ENCODE data around the gene NALF2. TPM values are rescaled to one million over a fixed set of nuclear protein-coding genes. Genes with fewer than 3 reads are reported as not detected.

The NALF2 gene
- total RNA-seq, 1 experiment from 2014 or later = 2.3 TPM

DNA sequence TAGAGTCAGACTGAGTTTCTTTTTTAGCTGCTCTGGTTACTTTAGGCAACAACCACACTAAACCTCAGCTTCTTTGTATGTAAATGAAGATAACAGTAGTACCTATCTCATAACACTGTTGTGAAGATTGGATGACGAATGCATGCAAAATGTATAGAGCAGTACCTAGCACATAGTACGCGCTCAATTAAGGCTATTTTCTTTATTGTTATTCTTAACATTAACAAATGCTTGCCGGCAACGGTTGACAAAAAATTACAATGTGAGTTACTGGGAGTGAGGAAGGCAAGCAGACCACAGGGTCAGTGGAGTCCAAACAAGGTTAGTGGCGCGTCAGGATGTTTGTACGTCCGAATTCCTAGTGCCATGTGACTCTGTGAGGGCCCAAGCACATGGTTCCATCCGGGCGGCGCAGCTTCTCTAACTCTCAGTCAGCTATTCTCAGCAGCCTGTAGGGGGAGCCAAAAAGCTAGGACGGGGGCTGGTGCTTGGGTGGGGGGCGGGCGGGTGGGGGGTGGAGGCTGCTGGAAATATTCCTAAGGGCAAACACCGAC lies 821 bp upstream of the NALF2 start:
- ChIA-PET CTCF (interaction anchor here (0.6 kb wide), 1 partner anchor 9 kb away, joined by 5 read pairs; no protein-coding TSS in a partner anchor), POLR2A (ENCODE audit: low non-redundant PET) (no interaction called here)
- Histone ChIP-seq H3K36me3 (ENCODE audit: insufficient read depth, low read length, poor library complexity, severe bottlenecking) (no peaks in the 10 kb centered on the region), H3K4me1 (ENCODE audit: insufficient read depth, low read length, poor library complexity, severe bottlenecking) (no peaks in the 10 kb centered on the region), H3K27ac (ENCODE audit: low read depth, low read length, poor library complexity, severe bottlenecking) (no peak overlapping the region), H3K27me3 (replicated peaks; ENCODE audit: insufficient read depth, low read depth, low read length, poor library complexity) (no peaks in the 10 kb centered on the region), H3K4me3 (ENCODE audit: low read depth, low read length, poor library complexity, severe bottlenecking) (peak overlapping the region; percentile 49), H3K9me3 (ENCODE audit: low read depth, low read length, poor library complexity, severe bottlenecking) (no peaks in the 10 kb centered on the region)
- DNase-seq (ENCODE audit: low spot score) = peak; percentile 49
- TF ChIP-seq, protein P1, sequence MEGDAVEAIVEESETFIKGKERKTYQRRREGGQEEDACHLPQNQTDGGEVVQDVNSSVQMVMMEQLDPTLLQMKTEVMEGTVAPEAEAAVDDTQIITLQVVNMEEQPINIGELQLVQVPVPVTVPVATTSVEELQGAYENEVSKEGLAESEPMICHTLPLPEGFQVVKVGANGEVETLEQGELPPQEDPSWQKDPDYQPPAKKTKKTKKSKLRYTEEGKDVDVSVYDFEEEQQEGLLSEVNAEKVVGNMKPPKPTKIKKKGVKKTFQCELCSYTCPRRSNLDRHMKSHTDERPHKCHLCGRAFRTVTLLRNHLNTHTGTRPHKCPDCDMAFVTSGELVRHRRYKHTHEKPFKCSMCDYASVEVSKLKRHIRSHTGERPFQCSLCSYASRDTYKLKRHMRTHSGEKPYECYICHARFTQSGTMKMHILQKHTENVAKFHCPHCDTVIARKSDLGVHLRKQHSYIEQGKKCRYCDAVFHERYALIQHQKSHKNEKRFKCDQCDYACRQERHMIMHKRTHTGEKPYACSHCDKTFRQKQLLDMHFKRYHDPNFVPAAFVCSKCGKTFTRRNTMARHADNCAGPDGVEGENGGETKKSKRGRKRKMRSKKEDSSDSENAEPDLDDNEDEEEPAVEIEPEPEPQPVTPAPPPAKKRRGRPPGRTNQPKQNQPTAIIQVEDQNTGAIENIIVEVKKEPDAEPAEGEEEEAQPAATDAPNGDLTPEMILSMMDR (conservative IDR thresholded peaks at IDR 0.05; ENCODE audit: low read depth, low read length) = 0 out of 2 replicates have a peak, but pooled peaks have one; percentile 19
- TF ChIP-seq EZH2 (IDR thresholded peaks at IDR 0.05; ENCODE audit: borderline replicate concordance, low read depth, low read length, poor library complexity, severe bottlenecking) = no peak
- intact Hi-C loops (cut with micrococcal nuclease; ENCODE audit: unreplicated experiment) = loop anchor here (10.0 kb wide), 1 partner anchor 591 kb away; no protein-coding TSS in a partner anchor
- no TSS peak for BruUV-seq (replicated peaks)

DNA sequence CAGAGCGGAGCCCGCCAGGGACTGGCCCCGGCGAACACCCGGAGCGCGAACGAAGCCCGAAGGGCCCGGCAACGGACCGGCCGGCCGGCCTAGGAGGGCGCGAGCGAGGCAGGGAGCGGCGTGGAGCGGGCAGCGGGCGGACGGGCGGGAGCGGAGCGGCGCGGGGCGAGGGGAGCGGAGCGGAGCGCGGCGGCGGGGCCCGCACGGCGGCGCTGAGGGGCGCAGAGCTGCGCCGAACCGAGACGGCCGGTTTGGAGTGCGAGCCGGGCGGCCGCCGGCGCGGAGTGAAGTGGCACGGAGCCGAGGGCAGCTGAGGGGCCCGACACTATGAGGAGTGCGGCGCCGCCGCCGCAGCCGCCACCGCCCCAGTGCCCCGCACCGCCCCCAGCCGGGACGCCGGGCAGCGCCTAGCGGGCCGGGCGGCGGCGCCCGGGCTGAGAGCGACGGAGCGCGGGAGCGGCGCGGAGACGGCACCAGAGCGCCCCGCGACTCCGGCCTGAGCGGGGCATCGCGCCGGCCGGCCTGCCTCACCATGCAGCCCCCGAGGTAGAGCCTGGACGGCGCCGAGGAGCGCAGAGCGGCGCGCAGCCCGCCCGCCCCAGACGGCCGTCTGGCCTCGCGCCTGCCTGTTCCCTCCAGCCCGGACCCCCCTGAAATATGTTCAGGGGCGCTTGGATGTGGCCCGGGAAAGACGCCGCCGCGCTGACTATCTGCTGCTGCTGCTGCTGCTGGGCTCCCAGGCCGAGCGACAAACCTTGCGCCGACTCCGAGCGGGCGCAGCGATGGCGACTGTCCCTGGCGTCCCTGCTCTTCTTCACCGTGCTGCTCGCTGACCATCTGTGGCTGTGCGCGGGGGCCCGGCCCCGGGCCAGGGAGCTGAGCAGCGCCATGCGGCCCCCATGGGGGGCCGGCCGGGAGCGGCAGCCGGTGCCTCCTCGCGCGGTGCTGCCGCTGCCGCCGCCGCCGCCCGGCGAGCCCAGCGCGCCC lies 793 bp downstream of the NALF2 start:
- Histone ChIP-seq H3K27ac (ENCODE audit: low read depth, low read length, poor library complexity, severe bottlenecking) (no peak overlapping the region), H3K36me3 (ENCODE audit: insufficient read depth, low read length, poor library complexity, severe bottlenecking) (no peaks in the 10 kb centered on the region), H3K9me3 (ENCODE audit: low read depth, low read length, poor library complexity, severe bottlenecking) (no peaks in the 10 kb centered on the region), H3K4me3 (ENCODE audit: low read depth, low read length, poor library complexity, severe bottlenecking) (peak overlapping the region; percentile 49), H3K27me3 (replicated peaks; ENCODE audit: insufficient read depth, low read depth, low read length, poor library complexity) (no peaks in the 10 kb centered on the region), H3K4me1 (ENCODE audit: insufficient read depth, low read length, poor library complexity, severe bottlenecking) (no peaks in the 10 kb centered on the region)
- TF ChIP-seq, protein P1 (conservative IDR thresholded peaks at IDR 0.05; ENCODE audit: low read depth, low read length) = no peak
- no peak for TF ChIP-seq EZH2 (IDR thresholded peaks at IDR 0.05; ENCODE audit: borderline replicate concordance, low read depth, low read length, poor library complexity, severe bottlenecking)
- intact Hi-C loops (cut with micrococcal nuclease; ENCODE audit: unreplicated experiment) = loop anchor here (10.0 kb wide), 1 partner anchor 590 kb away; no protein-coding TSS in a partner anchor
- ChIA-PET POLR2A (ENCODE audit: low non-redundant PET) (no interaction called here), CTCF (no interaction called here)
- DNase-seq (ENCODE audit: low spot score) = no peak
- no TSS peak for BruUV-seq (replicated peaks)

DNA sequence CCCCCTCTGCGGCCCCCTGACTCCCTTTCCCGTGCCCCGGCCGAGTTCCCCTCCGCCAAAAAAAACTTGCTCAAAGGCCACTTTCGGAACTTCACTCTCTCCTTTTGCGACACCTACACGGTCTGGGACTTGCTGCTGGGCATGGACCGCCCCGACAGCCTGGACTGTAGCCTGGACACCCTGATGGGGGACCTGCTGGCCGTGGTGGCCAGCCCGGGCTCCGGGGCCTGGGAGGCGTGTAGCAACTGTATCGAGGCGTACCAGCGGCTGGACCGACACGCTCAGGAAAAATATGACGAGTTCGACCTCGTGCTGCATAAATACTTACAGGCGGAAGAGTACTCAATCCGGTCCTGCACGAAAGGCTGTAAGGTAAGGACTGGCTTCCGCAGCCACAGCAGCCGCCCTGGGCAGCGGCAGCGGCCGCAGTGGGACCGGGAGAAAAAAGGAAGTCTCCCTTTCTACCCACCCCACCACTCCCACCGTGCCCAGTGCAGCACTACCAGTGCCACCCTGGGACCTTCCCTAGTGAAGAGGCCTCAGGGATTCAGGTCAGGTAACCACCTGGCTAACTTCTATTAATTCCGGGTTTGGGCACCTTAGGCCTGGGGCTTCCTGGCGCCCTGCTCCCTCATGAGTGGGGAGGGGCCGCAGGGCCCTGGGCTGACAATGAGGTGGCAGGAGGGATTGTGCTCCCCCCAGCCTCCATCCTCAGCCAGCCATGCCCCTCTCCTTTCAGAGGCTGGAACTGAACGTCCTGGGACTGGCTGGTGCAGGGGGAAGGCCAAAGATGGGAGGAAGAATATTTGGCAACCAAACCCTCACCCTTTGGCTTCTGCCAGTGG lies 1.9 kb downstream of the NALF2 start:
- Histone ChIP-seq H3K27me3 (replicated peaks; ENCODE audit: insufficient read depth, low read depth, low read length, poor library complexity) (no peaks in the 10 kb centered on the region), H3K4me3 (ENCODE audit: low read depth, low read length, poor library complexity, severe bottlenecking) (no peak overlapping the region), H3K9me3 (ENCODE audit: low read depth, low read length, poor library complexity, severe bottlenecking) (no peaks in the 10 kb centered on the region), H3K36me3 (ENCODE audit: insufficient read depth, low read length, poor library complexity, severe bottlenecking) (no peaks in the 10 kb centered on the region), H3K27ac (ENCODE audit: low read depth, low read length, poor library complexity, severe bottlenecking) (no peak overlapping the region), H3K4me1 (ENCODE audit: insufficient read depth, low read length, poor library complexity, severe bottlenecking) (no peaks in the 10 kb centered on the region)
- ChIA-PET CTCF (no interaction called here), POLR2A (ENCODE audit: low non-redundant PET) (no interaction called here)
- no peak for TF ChIP-seq EZH2 (IDR thresholded peaks at IDR 0.05; ENCODE audit: borderline replicate concordance, low read depth, low read length, poor library complexity, severe bottlenecking)
- TF ChIP-seq, protein P1 (conservative IDR thresholded peaks at IDR 0.05; ENCODE audit: low read depth, low read length) = no peak
- no TSS peak for BruUV-seq (replicated peaks)
- intact Hi-C loops (cut with micrococcal nuclease; ENCODE audit: unreplicated experiment) = loop anchor here (10.0 kb wide), 1 partner anchor 589 kb away; no protein-coding TSS in a partner anchor
- DNase-seq (ENCODE audit: low spot score) = no peak
